Gastroesophageal sphincter (tissue), 3 donors: ENCODE data around the gene ULK4.

ENCODE experiments used
- POLR2A ChIP-seq, 2 donors: fragments of 450-650 bp; IDR thresholded peaks; one replicate each; pipeline ENCODE4 v1.6.1; 2017; ENCODE audit warnings: antibody characterized with exemption in 2 of 2, mild to moderate bottlenecking in 2 of 2, moderate library complexity in 1 of 2
- TF ChIP-seq, protein P1 (sequence below), 4 experiments: fragments of 200-600 bp in 2 of 4; fragments of 450-650 bp in 2 of 4; sonication (generic) in 1 of 4; IDR thresholded peaks; one replicate each; pipeline ENCODE4 v1.5.1; 2017 to 2019; ENCODE audit warnings: antibody characterized with exemption in 4 of 4, mild to moderate bottlenecking in 2 of 4, moderate library complexity in 2 of 4

DNA sequence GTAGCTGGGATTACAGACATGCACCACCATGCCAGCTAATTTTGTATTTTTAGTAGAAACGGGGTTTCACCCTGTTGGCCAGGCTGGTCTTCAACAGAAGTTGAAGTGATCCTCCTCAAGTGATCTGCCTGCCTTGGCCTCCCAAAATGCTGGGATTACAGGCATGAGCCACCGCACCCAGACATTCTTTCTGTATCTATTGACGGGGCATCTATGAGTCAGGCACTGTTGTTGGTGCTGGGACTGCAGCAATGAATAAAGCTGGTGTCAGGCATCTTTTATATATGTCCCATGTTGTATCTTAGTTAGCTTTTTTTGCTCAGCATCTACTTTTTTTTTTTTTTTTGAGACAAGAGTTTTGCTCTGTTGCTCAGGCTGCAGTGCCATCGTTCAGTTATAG is 47.6 kb upstream of the ULK4 start:
- TF ChIP-seq, protein P1, sequence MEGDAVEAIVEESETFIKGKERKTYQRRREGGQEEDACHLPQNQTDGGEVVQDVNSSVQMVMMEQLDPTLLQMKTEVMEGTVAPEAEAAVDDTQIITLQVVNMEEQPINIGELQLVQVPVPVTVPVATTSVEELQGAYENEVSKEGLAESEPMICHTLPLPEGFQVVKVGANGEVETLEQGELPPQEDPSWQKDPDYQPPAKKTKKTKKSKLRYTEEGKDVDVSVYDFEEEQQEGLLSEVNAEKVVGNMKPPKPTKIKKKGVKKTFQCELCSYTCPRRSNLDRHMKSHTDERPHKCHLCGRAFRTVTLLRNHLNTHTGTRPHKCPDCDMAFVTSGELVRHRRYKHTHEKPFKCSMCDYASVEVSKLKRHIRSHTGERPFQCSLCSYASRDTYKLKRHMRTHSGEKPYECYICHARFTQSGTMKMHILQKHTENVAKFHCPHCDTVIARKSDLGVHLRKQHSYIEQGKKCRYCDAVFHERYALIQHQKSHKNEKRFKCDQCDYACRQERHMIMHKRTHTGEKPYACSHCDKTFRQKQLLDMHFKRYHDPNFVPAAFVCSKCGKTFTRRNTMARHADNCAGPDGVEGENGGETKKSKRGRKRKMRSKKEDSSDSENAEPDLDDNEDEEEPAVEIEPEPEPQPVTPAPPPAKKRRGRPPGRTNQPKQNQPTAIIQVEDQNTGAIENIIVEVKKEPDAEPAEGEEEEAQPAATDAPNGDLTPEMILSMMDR (IDR thresholded peaks at IDR 0.05) = no peak
- no peak for TF ChIP-seq POLR2A (IDR thresholded peaks at IDR 0.05)
